Measurements from ENCODE around the gene BPIFB4. TPM values are rescaled to one million over a fixed set of nuclear protein-coding genes. Genes with fewer than 3 reads are reported as not detected.

BPIFB4 gene
- total RNA-seq, 1 donor from 2014 or later, result not detected

DNA sequence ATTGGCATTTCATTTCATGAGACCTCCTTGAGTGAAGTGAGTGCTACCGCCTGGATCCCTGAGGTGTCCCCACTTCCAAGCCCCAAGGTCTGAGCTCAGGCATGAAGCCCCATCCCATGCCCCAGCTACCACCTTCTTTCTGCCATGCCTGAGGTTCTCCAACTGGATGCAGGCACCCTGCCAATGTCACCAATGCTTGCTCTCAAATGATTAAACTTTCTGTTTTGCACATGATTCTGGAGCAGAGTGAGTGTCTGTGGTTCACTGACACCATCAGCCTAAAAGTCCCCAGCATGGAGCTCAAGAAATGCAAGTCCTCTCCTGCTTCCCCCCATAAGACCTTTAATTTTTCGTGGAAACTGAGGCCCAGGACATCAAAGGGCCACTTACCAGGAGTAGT lies 44.8 kb downstream of the BPIFB4 start:
- Histone ChIP-seq H3K4me1 (no peaks in the 10 kb centered on the region), H3K27me3 (no peaks in the 10 kb centered on the region), H3K4me3 (no peak overlapping the region), H3K36me3 (no peaks in the 10 kb centered on the region), H3K27ac (no peak overlapping the region), H3K9me3 (no peaks in the 10 kb centered on the region)
- intact Hi-C loops (cut with DNase I), result no loop called here
- no peak for ATAC-seq
- TF ChIP-seq, protein P1, sequence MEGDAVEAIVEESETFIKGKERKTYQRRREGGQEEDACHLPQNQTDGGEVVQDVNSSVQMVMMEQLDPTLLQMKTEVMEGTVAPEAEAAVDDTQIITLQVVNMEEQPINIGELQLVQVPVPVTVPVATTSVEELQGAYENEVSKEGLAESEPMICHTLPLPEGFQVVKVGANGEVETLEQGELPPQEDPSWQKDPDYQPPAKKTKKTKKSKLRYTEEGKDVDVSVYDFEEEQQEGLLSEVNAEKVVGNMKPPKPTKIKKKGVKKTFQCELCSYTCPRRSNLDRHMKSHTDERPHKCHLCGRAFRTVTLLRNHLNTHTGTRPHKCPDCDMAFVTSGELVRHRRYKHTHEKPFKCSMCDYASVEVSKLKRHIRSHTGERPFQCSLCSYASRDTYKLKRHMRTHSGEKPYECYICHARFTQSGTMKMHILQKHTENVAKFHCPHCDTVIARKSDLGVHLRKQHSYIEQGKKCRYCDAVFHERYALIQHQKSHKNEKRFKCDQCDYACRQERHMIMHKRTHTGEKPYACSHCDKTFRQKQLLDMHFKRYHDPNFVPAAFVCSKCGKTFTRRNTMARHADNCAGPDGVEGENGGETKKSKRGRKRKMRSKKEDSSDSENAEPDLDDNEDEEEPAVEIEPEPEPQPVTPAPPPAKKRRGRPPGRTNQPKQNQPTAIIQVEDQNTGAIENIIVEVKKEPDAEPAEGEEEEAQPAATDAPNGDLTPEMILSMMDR (IDR thresholded peaks at IDR 0.05), result no peak
- no peak for DNase-seq

DNA sequence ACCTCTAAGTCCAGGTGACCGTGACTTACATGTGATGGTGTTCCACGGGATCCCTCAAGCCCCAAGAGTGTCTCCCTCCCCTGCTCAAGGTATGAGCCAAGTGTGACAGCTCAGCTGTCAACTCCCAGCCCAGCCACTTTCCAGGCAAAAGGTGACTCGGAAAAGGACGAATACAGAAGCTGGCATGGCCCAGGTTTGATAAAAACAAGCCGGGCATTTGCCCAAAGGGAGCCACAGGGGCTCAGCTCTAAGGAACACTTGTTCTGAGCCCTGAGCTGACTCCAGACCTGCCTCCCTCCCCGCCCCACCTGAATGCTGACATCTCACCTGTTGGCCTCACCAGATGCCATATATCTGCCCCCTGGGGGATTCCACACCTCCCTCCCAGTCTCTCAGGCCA lies 45.6 kb downstream of the BPIFB4 start:
- H3K27ac ChIP-seq, result no peak overlapping the region
- TF ChIP-seq, protein P1 (IDR thresholded peaks at IDR 0.05), result no peak
- DNase-seq (no peak), ATAC-seq (no peak)
- no peaks in the 10 kb centered on the region for H3K4me1 ChIP-seq
- H3K36me3 ChIP-seq, result no peaks in the 10 kb centered on the region
- intact Hi-C loops (cut with DNase I), result no loop called here
- H3K27me3 ChIP-seq, result no peaks in the 10 kb centered on the region
- no peaks in the 10 kb centered on the region for H3K9me3 ChIP-seq
- H3K4me3 ChIP-seq, result no peak overlapping the region

DNA sequence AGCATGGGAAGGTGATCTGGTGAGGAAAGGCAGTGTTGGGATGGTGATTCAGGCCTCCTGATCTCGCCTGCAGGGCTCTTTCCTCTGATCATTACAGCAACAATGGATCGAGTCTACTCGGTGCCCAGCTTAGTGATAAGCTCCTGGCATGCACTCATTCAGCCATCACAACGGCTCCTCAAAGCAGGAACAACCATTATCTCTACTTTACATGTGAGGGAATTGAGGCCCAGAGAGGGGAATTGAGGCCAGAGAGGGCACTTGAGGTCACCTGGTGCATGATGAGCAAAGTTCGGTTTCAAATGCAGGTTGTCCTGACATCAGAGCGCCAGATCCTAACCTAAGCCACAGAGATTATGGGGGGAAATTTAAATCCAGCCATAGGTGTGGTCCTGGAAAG lies 46.5 kb downstream of the BPIFB4 start:
- TF ChIP-seq, protein P1 (IDR thresholded peaks at IDR 0.05), result no peak
- Histone ChIP-seq H3K4me3 (no peak overlapping the region), H3K27ac (no peak overlapping the region), H3K36me3 (no peaks in the 10 kb centered on the region), H3K4me1 (no peaks in the 10 kb centered on the region), H3K27me3 (no peaks in the 10 kb centered on the region), H3K9me3 (no peaks in the 10 kb centered on the region)
- ATAC-seq (no peak), DNase-seq (no peak)
- intact Hi-C loops (cut with DNase I), result no loop called here

DNA sequence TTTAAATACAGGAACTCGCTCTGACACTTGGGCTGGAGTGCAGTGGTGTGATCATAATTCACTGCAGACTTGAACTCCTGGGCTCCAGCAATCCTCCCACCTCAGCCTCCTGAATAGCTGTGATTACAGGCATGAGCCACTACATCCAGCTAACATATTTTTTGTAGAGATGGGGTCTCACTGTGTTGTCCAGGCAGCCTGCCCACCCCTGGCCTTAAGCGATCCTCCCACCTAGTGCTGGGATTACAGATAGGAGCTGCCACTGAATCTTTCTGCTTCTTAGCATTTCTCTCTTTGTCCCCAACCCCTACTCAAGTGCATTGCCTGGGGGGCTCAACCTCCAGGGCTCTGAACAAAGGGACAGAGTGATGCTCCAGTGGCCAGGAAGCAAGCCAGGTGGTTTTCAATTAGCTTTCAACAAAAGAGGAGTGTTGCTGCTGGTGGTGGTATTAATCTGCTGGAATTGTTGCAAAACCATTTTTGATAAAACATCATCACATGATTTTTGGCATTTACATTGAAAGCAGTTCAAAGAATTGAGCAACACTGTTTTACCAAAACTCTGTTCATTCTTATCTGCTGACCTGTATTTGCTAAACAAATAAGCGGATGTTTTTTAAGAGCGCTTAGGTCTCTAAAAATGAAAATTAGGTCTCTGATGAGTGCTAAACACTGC lies 48.1 kb downstream of the BPIFB4 start:
- H3K27ac ChIP-seq, result no peak overlapping the region
- no peaks in the 10 kb centered on the region for H3K36me3 ChIP-seq
- peak; percentile 46 for ATAC-seq
- no peak overlapping the region for H3K4me3 ChIP-seq
- no peak for DNase-seq
- intact Hi-C loops (cut with DNase I), result no loop called here
- no peaks in the 10 kb centered on the region for H3K9me3 ChIP-seq
- TF ChIP-seq, protein P1 (IDR thresholded peaks at IDR 0.05), result no peak
- no peaks in the 10 kb centered on the region for H3K4me1 ChIP-seq
- no peaks in the 10 kb centered on the region for H3K27me3 ChIP-seq

DNA sequence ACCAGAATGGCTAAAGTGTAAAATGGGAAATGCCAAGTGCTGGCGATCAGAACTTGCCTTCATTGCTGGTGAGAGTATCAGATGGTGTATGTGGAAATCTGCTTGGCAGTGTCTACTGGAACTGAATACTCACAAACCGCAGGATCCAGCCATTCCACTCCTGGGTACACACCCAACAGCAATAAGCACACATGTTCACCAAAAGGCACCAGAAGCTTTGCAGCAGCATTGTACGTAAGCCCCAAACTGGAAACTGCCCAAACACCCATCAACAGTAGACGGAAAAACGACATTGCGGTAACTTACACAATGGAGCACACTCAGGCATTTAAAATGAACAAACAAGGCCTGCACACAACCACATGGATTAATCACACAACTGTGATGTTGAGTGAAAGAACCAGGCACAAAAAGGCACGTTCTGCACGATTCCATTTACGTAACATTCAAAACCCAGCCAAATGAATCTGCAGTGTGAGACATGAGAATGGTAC lies 51.2 kb downstream of the BPIFB4 start:
- TF ChIP-seq, protein P1 (IDR thresholded peaks at IDR 0.05), result no peak
- Histone ChIP-seq H3K27me3 (no peaks in the 10 kb centered on the region), H3K4me1 (no peaks in the 10 kb centered on the region), H3K27ac (peak overlapping the region; percentile 36), H3K36me3 (no peaks in the 10 kb centered on the region), H3K4me3 (no peak overlapping the region), H3K9me3 (no peaks in the 10 kb centered on the region)
- intact Hi-C loops (cut with DNase I), result no loop called here
- ATAC-seq, result peak; percentile 85
- DNase-seq, result no peak

Data from upper lobe of right lung (tissue), 1 donor.